HUES64 (cell line): ENCODE data around the gene MYO3A. TPM values are rescaled to one million over a fixed set of nuclear protein-coding genes. Genes with fewer than 3 reads are reported as not detected.

ENCODE experiments used
- H3K27ac ChIP-seq: 2 replicates; pipeline ENCODE4 v1.7.0; 2013; ENCODE audit warnings: low read depth, low read length, inconsistent platforms
- H3K27me3 ChIP-seq: 2 replicates; pipeline ENCODE4 v1.6.1; 2013; ENCODE audit warnings: mild to moderate bottlenecking, low read length; ENCODE audit not compliant: insufficient read depth
- H3K36me3 ChIP-seq: 2 replicates; pipeline ENCODE4 v1.6.1; 2013; ENCODE audit warnings: mild to moderate bottlenecking, low read length; ENCODE audit not compliant: insufficient read depth
- H3K4me1 ChIP-seq: 2 replicates; pipeline ENCODE4 v1.6.1; 2013; ENCODE audit warnings: mild to moderate bottlenecking, low read length, moderate library complexity; ENCODE audit not compliant: insufficient read depth
- H3K4me3 ChIP-seq: 2 replicates; pipeline ENCODE4 v1.5.1; 2013; ENCODE audit warnings: mild to moderate bottlenecking, low read length, moderate library complexity
- H3K9ac ChIP-seq: 2 replicates; pipeline ENCODE4 v1.6.1; 2013; ENCODE audit warnings: mild to moderate bottlenecking, low read depth, low read length
- H3K9me3 ChIP-seq: 2 replicates; pipeline ENCODE4 v1.6.1; 2013; ENCODE audit warnings: low read depth, low read length; ENCODE audit not compliant: insufficient read depth
- WGBS: fragments of 150-250, 120-280 bp; methylation state at CpG from one replicate; pipeline ENCODE4 v1.1.7; 2013; ENCODE audit warnings: missing lambda C conversion rate; 5-methylcytosine and 5-hydroxymethylcytosine counted together
- polyA plus RNA-seq, 2 experiments: library from polyadenylated mRNA; stranded (reverse); fragments of 50-300 nt; gene quantifications; one replicate each; pipeline ENCODE4 v1.2.3, GENCODE V29; 2013

Gene MYO3A
- 2.1 TPM for polyA plus RNA-seq (2013, experiment 1 of 2)
- 4.6 TPM for polyA plus RNA-seq (2013, experiment 2 of 2)

DNA sequence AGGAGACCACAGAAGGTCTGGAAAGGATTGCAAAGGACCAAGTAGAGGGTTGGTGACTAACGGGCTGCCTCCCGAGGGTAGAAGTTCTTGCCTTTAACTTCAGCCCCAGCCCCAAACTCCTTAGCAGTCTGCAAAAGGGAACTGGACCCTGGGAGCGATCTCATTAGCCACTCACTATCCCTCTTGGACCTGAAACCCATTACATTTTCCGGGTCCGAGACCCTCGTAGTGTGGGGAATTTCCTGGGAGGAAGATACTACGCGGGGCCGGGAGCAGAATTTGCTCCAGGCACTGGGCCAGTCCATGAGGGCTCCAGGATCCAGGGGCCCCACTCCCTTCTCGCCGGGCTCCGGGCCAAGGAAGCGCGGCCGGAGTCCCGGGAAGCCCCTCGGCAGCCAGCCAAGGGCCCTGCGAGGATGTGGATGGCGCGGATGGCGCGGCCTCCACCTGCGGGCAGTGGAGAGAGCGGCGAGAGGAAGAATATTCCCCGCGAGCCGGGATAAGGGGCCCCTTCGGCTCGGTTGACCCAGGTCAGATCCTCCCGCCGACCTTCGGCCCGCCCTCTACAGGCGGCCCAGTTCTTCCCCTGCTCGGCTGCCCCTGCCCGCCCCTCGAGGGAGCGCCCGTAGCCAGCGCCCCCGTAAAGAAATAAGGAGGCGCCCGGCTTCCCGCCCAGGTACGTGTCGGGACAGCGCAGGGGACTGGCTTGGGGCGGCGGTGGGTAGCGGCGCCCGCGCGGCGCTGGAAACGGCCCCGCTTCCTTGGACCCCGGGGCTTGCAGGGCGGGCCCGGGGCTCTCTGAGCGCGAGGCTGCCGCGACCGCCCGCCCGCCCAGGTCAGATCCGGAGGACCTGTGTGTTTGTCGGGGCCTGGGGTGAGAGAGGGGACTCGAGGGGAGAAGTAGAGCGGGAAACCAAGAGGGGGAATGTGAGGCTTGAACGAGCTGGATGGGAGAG, at the start of gene MYO3A:
Gene MYO3A, plus strand, starts transcription at position 577 of the 956 bp plus-strand sequence. CDS start 17,882 bp downstream, outside the sequence.
- Histone ChIP-seq H3K36me3 (no peaks in the 10 kb centered on the region), H3K27me3 (peaks cover 27% of the 10 kb centered on the region), H3K4me3 (peak within 1 kb of the TSS; percentile 68), H3K9ac (peak within 1 kb of the TSS; percentile 80), H3K4me1 (peaks cover 8% of the 10 kb centered on the region), H3K9me3 (no peaks in the 10 kb centered on the region), H3K27ac (peak within 1 kb of the TSS; percentile 55; the same call in 1 of the 2 replicates)
- 3% methylated on average over 73 of the region's 73 CpGs for WGBS

DNA sequence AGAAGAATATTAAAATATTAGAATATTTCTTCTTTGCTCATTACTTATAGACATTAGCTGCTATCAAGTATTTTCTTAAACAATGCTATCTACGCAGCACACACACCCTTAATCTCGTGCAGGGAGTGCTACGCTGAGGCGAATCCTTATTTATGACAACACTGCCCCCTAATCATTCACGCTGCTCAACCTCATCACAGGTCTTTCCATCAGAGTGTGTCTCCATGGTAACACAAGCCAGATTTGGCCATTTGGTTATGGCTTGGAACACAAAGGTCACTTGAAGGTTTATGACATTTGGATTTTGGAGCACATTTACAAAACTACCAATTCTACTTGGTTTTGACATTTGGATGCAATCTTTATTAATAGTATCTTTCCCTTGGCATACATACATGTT, 45.4 kb upstream of the MYO3A start:
- Histone ChIP-seq H3K9ac (no peak overlapping the region), H3K27me3 (no peaks in the 10 kb centered on the region), H3K27ac (no peak overlapping the region), H3K9me3 (no peaks in the 10 kb centered on the region), H3K4me3 (no peak overlapping the region), H3K4me1 (peaks cover 4% of the 10 kb centered on the region; the same call in 1 of the 2 replicates), H3K36me3 (no peaks in the 10 kb centered on the region)
- 93% methylated on average over 5 of the region's 5 CpGs for WGBS

DNA sequence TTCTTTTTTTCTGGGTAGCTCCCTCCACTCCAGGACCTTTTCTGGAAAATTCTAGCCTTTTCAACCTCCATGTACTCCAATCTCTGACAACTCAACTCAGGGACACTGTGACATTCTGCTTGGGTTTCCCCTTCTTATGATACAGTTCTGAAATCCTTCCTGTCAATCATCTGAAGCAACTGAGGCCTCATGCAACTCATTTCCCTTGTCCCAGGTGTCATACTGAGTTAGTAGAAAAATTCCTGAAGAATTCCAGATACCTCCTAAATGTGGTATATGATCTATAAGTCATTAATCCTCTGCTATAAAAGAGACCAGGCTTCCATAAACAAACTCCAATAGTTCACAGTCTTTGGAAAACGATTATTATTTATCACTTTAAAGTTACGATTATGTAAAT, 43.0 kb upstream of the MYO3A start:
- Histone ChIP-seq H3K4me1 (peaks cover 5% of the 10 kb centered on the region; the same call in 1 of the 2 replicates), H3K9me3 (no peaks in the 10 kb centered on the region), H3K4me3 (no peak overlapping the region), H3K27me3 (no peaks in the 10 kb centered on the region), H3K9ac (no peak overlapping the region), H3K27ac (no peak overlapping the region), H3K36me3 (no peaks in the 10 kb centered on the region)
- WGBS, result no CpG with 5 or more reads among the region's 2 CpGs

DNA sequence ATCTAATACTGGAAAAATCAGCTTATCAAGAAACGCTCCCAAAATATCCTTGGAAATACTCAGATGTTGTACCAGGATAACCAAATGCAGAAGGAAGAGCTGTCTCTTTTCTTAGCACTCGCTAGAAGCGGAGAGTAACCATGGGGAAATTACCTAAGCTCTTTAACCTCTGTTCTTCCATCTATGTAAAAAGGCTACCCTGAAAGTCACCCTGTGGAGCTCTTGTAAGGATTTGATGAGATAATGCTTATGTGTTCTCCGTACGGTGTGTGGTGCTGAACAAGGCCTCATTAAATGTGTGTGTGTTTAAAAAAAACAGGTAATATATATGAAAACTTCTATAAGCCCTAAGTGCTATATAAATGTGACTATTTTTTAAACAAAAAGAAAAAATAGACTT, 38.2 kb upstream of the MYO3A start:
- no peak overlapping the region for H3K9ac ChIP-seq
- H3K4me3 ChIP-seq, result no peak overlapping the region
- H3K9me3 ChIP-seq, result no peaks in the 10 kb centered on the region
- no peak overlapping the region for H3K27ac ChIP-seq
- H3K27me3 ChIP-seq, result no peaks in the 10 kb centered on the region
- H3K36me3 ChIP-seq, result no peaks in the 10 kb centered on the region
- H3K4me1 ChIP-seq, result peaks cover 28% of the 10 kb centered on the region
- WGBS, result 74% methylated on average over 5 of the region's 5 CpGs

DNA sequence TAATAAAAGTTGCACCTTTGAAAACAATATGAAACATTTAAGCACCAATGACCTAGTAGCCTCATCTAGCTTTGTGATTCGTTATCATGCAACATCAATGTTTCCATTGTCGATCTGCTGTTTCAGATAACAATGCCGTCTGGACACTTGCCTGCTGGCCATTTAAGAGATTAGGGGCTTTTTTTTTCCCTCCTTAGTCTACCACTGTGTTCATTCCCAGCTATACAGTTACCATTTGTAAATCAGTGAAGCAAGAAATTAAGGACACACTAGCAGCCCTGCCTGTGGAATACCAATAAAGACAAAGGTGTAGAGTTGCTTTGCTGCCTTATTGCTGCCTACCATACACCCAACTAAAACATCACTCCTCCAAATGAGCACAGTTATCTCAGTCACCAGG, 37.6 kb upstream of the MYO3A start:
- WGBS, result 71% methylated on average over 3 of the region's 3 CpGs

GRCh38 chr10:25899304-25899703, 34.7 kb upstream of the MYO3A start:
- peaks cover 28% of the 10 kb centered on the region for H3K4me1 ChIP-seq
- H3K9ac ChIP-seq, result no peak overlapping the region
- H3K9me3 ChIP-seq, result no peaks in the 10 kb centered on the region
- H3K27ac ChIP-seq, result no peak overlapping the region
- WGBS, result 73% methylated on average over 3 of the region's 3 CpGs
- H3K4me3 ChIP-seq, result no peak overlapping the region
- H3K27me3 ChIP-seq, result no peaks in the 10 kb centered on the region
- H3K36me3 ChIP-seq, result no peaks in the 10 kb centered on the region

More for the DNA sequence above, 37.6 kb upstream of the MYO3A start:
- Histone ChIP-seq H3K9ac (no peak overlapping the region), H3K36me3 (no peaks in the 10 kb centered on the region), H3K4me3 (no peak overlapping the region), H3K4me1 (peaks cover 28% of the 10 kb centered on the region), H3K27ac (no peak overlapping the region), H3K9me3 (no peaks in the 10 kb centered on the region), H3K27me3 (no peaks in the 10 kb centered on the region)

DNA sequence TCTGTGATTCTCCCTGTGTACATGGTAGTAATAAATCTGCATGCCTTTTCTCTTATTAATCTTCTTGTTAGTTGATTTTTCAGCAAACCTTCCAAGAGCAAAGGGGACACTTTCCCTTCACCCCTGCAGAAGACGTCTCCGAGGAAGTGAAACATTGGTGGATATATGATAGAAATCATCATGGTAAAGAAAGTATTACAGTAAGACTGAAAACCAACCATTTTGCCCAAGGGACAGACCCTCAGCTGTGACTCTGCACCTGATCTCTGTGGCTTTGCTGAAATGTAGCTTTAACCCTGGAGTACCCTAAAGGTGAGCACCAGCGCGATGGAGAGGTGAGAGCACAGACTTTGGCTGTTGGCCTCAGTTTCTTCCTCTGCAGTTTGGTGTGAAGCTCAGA, 32.8 kb upstream of the MYO3A start:
- peaks cover 26% of the 10 kb centered on the region for H3K4me1 ChIP-seq
- 95% methylated on average over 3 of the region's 4 CpGs for WGBS

DNA sequence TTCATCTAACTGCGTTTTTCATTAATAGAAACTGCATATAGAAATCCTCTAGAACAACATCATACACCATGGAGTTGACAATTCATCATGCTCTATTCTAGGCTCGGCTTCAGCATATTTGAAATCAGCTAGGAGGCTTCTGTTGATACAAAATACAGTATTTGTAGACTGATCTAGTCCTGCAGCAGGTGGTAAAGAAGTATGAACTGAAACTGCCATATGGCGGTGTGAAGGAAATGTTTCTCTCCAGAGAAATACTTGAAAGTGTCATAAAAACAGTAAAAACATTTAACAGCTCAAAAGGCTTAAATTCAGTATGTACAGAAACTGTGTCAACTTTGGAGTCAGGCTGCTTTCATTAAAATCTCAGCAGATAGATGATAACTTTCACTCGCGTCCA, 32.0 kb upstream of the MYO3A start:
- H3K27ac ChIP-seq, result no peak overlapping the region
- no peaks in the 10 kb centered on the region for H3K36me3 ChIP-seq
- H3K27me3 ChIP-seq, result no peaks in the 10 kb centered on the region
- peaks cover 18% of the 10 kb centered on the region for H3K4me1 ChIP-seq
- no peaks in the 10 kb centered on the region for H3K9me3 ChIP-seq
- no peak overlapping the region for H3K4me3 ChIP-seq
- no peak overlapping the region for H3K9ac ChIP-seq
- WGBS, result 92% methylated on average over 5 of the region's 5 CpGs

More for the DNA sequence above, 32.8 kb upstream of the MYO3A start:
- no peak overlapping the region for H3K9ac ChIP-seq
- H3K27me3 ChIP-seq, result no peaks in the 10 kb centered on the region
- H3K27ac ChIP-seq, result no peak overlapping the region
- no peaks in the 10 kb centered on the region for H3K9me3 ChIP-seq
- H3K4me3 ChIP-seq, result no peak overlapping the region
- H3K36me3 ChIP-seq, result no peaks in the 10 kb centered on the region

DNA sequence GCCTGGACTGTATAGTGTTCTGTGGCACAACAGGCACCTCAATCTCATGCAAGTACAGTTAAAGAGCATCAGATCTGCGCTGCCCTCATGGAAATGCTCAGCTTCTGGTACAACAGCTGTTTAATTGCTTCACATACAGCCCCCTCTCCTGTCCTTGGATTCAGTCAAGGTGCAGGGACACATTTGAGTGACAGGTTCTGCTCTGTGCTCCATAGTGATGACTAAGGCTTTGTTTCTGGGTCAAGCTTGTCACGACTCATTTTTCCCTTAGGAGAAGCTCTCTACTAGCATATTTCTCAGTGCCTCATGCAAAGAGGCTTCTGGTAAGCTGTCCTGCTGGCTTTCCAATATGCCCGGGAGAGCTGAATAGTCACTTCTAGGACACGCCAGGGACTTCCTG, 26.8 kb upstream of the MYO3A start:
- Histone ChIP-seq H3K36me3 (no peaks in the 10 kb centered on the region), H3K27ac (no peak overlapping the region), H3K9ac (no peak overlapping the region), H3K9me3 (peaks cover 17% of the 10 kb centered on the region; the same call in 1 of the 2 replicates), H3K4me1 (peaks cover 8% of the 10 kb centered on the region), H3K27me3 (no peaks in the 10 kb centered on the region), H3K4me3 (no peak overlapping the region)
- 88% methylated on average over 4 of the region's 4 CpGs for WGBS

DNA sequence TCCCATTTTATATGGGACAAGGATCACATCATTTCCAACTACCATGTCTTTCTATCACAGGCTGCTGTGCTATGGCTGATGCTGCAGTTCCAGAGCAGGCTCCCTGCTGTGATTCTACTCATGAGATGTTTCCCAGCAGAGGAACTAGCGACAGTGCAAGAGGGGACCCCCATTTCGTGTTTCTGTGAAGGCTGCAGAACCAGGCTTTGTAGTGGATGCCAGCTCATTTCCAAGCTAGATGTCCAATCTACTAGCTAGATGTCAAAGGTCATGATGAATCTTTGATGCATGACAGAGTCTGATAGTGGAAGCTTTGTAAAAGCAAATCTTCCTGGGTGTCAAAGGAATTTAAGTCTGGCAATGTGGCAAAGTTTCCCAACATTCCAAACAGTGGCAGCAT, 21.2 kb upstream of the MYO3A start:
- H3K27me3 ChIP-seq, result no peaks in the 10 kb centered on the region
- peaks cover 28% of the 10 kb centered on the region for H3K9me3 ChIP-seq
- H3K4me1 ChIP-seq, result peaks cover 8% of the 10 kb centered on the region
- no peak overlapping the region for H3K9ac ChIP-seq
- no peak overlapping the region for H3K4me3 ChIP-seq
- H3K36me3 ChIP-seq, result no peaks in the 10 kb centered on the region
- no peak overlapping the region for H3K27ac ChIP-seq
- 69% methylated on average over 2 of the region's 2 CpGs for whole genome bisulfite sequencing

DNA sequence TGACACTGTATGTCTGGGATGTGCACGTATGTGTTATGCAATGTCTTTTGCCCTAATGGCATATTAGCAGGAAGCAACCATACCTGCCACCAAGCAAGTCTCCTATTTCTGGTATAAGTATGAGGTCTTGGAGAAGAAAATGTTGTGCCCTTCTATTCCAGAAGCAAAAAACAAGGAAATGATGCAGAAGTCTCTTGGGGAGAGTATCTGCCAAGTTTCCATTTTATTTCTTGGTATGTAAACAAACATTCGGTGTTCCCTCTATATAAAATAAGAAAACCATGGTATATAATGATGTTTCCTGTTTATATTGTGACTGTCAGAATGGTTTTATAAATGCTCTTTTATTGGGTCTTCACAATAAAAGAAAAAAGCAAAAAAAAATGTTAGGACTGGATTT, 19.3 kb upstream of the MYO3A start:
- Histone ChIP-seq H3K27ac (no peak overlapping the region), H3K36me3 (no peaks in the 10 kb centered on the region), H3K4me1 (no peaks in the 10 kb centered on the region), H3K27me3 (no peaks in the 10 kb centered on the region), H3K9me3 (peaks cover 20% of the 10 kb centered on the region; the same call in 1 of the 2 replicates), H3K4me3 (no peak overlapping the region), H3K9ac (no peak overlapping the region)
- WGBS, result 100% methylated on average over 1 of the region's 2 CpGs
